ENCODE measurements around the gene MFAP3.

Gene MFAP3

DNA sequence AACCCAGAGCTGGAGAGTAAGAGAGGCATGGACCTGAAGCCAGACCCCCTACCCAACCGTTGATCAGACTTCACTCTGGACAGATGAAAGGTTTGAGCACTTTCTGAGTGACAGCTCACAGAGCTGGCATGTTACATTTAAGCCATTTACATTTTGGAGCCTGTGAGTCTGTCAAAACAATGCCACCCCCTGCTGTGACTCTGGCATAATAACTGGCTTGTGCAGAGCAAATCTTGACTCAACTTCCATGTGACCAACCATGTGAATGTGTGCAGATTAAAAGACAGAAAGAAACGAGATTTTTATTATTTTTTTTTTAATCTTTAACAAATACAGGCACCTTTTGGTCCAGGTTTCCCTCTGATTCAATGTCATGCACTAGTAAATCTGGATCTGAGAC is 48.5 kb downstream of the MFAP3 start:
- no peaks in the 10 kb centered on the region for H3K4me1 ChIP-seq (ENCODE audit: insufficient read depth, low read length)
- H3K27ac ChIP-seq (ENCODE audit: low read length): no peak overlapping the region
- ATAC-seq (ENCODE audit: insufficient read depth, low read depth): no peak
- TF ChIP-seq EZH2 (IDR thresholded peaks at IDR 0.05; ENCODE audit: borderline replicate concordance, low read depth, low read length, severe bottlenecking): no peak
- TF ChIP-seq, protein P1, sequence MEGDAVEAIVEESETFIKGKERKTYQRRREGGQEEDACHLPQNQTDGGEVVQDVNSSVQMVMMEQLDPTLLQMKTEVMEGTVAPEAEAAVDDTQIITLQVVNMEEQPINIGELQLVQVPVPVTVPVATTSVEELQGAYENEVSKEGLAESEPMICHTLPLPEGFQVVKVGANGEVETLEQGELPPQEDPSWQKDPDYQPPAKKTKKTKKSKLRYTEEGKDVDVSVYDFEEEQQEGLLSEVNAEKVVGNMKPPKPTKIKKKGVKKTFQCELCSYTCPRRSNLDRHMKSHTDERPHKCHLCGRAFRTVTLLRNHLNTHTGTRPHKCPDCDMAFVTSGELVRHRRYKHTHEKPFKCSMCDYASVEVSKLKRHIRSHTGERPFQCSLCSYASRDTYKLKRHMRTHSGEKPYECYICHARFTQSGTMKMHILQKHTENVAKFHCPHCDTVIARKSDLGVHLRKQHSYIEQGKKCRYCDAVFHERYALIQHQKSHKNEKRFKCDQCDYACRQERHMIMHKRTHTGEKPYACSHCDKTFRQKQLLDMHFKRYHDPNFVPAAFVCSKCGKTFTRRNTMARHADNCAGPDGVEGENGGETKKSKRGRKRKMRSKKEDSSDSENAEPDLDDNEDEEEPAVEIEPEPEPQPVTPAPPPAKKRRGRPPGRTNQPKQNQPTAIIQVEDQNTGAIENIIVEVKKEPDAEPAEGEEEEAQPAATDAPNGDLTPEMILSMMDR (IDR thresholded peaks at IDR 0.05; ENCODE audit: borderline replicate concordance, extremely low read depth, low read length, poor library complexity, severe bottlenecking): no peak
- H4K20me1 ChIP-seq (ENCODE audit: insufficient read depth, low read length): no peaks in the 10 kb centered on the region; the same call in 1 of the 2 replicates
- no peak overlapping the region for H3K4me2 ChIP-seq (ENCODE audit: insufficient read depth, low read length)
- no peak overlapping the region for H2AFZ ChIP-seq (ENCODE audit: low read depth, low read length)
- H3K9ac ChIP-seq (ENCODE audit: low read depth, low read length): no peak overlapping the region
- no peaks in the 10 kb centered on the region for H3K9me3 ChIP-seq (ENCODE audit: insufficient read depth, low read length, severe bottlenecking)
- H3K27me3 ChIP-seq (ENCODE audit: insufficient read depth, low read length, poor library complexity): no peaks in the 10 kb centered on the region
- no peaks in the 10 kb centered on the region for H3K79me2 ChIP-seq (ENCODE audit: insufficient read depth, low read length)
- no peaks in the 10 kb centered on the region for H3K36me3 ChIP-seq (ENCODE audit: insufficient read depth, low read length)
- no peak for DNase-seq
- no peak overlapping the region for H3K4me3 ChIP-seq (ENCODE audit: low read depth in 1 of 2, low read length in 2 of 2)

DNA sequence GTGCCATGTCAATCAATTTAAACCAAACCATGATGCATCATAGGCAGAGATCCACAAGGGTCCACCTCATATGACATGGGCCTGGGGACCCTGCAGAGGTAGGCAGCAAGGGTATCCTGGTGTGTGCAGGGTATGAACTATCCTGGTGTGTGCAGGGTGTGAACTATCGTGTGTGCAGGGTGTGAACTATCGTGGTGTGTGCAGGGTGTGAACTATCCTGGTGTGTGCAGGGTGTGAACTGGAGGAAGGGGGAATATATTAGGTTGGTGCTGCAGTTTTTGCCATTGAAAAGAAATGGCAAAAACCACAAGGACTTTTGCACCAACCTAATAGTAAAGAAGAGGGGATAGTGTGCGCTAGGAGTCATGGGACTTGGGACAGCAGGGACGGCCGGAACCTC is 50.0 kb downstream of the MFAP3 start:
- Histone ChIP-seq H3K9ac (ENCODE audit: low read depth, low read length) (no peak overlapping the region), H4K20me1 (ENCODE audit: insufficient read depth, low read length) (no peaks in the 10 kb centered on the region; the same call in 1 of the 2 replicates), H3K4me2 (ENCODE audit: insufficient read depth, low read length) (no peak overlapping the region), H3K79me2 (ENCODE audit: insufficient read depth, low read length) (no peaks in the 10 kb centered on the region), H3K36me3 (ENCODE audit: insufficient read depth, low read length) (no peaks in the 10 kb centered on the region), H3K27ac (ENCODE audit: low read length) (no peak overlapping the region), H2AFZ (ENCODE audit: low read depth, low read length) (no peak overlapping the region), H3K4me3 (ENCODE audit: low read depth in 1 of 2, low read length in 2 of 2) (no peak overlapping the region), H3K9me3 (ENCODE audit: insufficient read depth, low read length, severe bottlenecking) (no peaks in the 10 kb centered on the region), H3K27me3 (ENCODE audit: insufficient read depth, low read length, poor library complexity) (no peaks in the 10 kb centered on the region), H3K4me1 (ENCODE audit: insufficient read depth, low read length) (no peaks in the 10 kb centered on the region)
- ATAC-seq (ENCODE audit: insufficient read depth, low read depth) (no peak), DNase-seq (no peak)
- no peak for TF ChIP-seq EZH2 (IDR thresholded peaks at IDR 0.05; ENCODE audit: borderline replicate concordance, low read depth, low read length, severe bottlenecking)
- TF ChIP-seq, protein P1 (IDR thresholded peaks at IDR 0.05; ENCODE audit: borderline replicate concordance, extremely low read depth, low read length, poor library complexity, severe bottlenecking): no peak

DNA sequence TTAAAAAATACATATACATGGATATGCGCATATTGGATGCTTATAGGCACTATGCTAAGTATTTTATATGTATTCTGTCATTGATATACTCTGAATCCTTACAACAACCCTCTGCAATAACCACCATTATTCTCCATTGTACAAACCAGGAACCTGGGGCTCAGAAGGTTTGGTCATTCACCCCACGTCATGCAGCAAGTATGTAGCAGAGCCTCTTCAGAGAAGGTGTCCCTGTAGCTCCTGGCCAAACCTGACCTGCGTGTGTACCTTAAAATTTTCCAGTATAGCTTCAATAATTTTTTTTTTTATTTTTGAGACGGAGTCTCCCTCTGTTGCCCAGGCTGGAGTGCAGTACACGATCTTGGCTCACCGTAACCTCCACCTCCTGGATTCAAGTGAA is 51.9 kb downstream of the MFAP3 start:
- H3K4me2 ChIP-seq (ENCODE audit: insufficient read depth, low read length): no peak overlapping the region
- no peak overlapping the region for H3K4me3 ChIP-seq (ENCODE audit: low read depth in 1 of 2, low read length in 2 of 2)
- DNase-seq (no peak), ATAC-seq (ENCODE audit: insufficient read depth, low read depth) (no peak)
- H3K79me2 ChIP-seq (ENCODE audit: insufficient read depth, low read length): no peaks in the 10 kb centered on the region
- no peak overlapping the region for H2AFZ ChIP-seq (ENCODE audit: low read depth, low read length)
- no peak overlapping the region for H3K9ac ChIP-seq (ENCODE audit: low read depth, low read length)
- no peaks in the 10 kb centered on the region for H3K36me3 ChIP-seq (ENCODE audit: insufficient read depth, low read length)
- H3K27me3 ChIP-seq (ENCODE audit: insufficient read depth, low read length, poor library complexity): peaks cover 7% of the 10 kb centered on the region
- no peak for TF ChIP-seq EZH2 (IDR thresholded peaks at IDR 0.05; ENCODE audit: borderline replicate concordance, low read depth, low read length, severe bottlenecking)
- TF ChIP-seq, protein P1 (IDR thresholded peaks at IDR 0.05; ENCODE audit: borderline replicate concordance, extremely low read depth, low read length, poor library complexity, severe bottlenecking): no peak
- no peaks in the 10 kb centered on the region; the same call in 1 of the 2 replicates for H4K20me1 ChIP-seq (ENCODE audit: insufficient read depth, low read length)
- no peaks in the 10 kb centered on the region for H3K9me3 ChIP-seq (ENCODE audit: insufficient read depth, low read length, severe bottlenecking)
- no peaks in the 10 kb centered on the region for H3K4me1 ChIP-seq (ENCODE audit: insufficient read depth, low read length)
- no peak overlapping the region for H3K27ac ChIP-seq (ENCODE audit: low read length)
